ENCODE measurements around the gene CFLAR.
"Not testable (repeated sequence)": the region's sequence is repeated elsewhere in the genome, so short reads cannot be mapped to it uniquely, and the experiment has no call there.

Gene CFLAR

GRCh38 chr2:201118961-201119854, 3.2 kb downstream of the CFLAR start:
- no peak for DNase-seq (ENCODE audit: low read depth)

- no peak for DNase-seq (ENCODE audit: low read depth)
These were observed 6.3 kb downstream of the CFLAR start for GRCh38 chr2:201122276-201122675.

- no peak for DNase-seq (ENCODE audit: low read depth)
These were observed 10.6 kb downstream of the CFLAR start for GRCh38 chr2:201126308-201127151.

GRCh38 chr2:201127152-201127511, 11.2 kb downstream of the CFLAR start:
- no peak for DNase-seq (ENCODE audit: low read depth)

GRCh38 chr2:201127570-201127969, 11.6 kb downstream of the CFLAR start:
- no peak for DNase-seq (ENCODE audit: low read depth)

- no peak for DNase-seq (ENCODE audit: low read depth)
These were observed 12.1 kb downstream of the CFLAR start for GRCh38 chr2:201128033-201128432.

- DNase-seq (ENCODE audit: low read depth), result no peak
These were observed 13.1 kb downstream of the CFLAR start for GRCh38 chr2:201128933-201129505.

- no peak for DNase-seq (ENCODE audit: low read depth)
These were observed 14.7 kb downstream of the CFLAR start for GRCh38 chr2:201130524-201131186.

- no peak for DNase-seq (ENCODE audit: low read depth)
These were observed 16.6 kb downstream of the CFLAR start for GRCh38 chr2:201132518-201132917.

GRCh38 chr2:201135386-201135785, 19.4 kb downstream of the CFLAR start:
- DNase-seq (ENCODE audit: low read depth), result no peak

- DNase-seq (ENCODE audit: low read depth), result no peak
These were observed 20.9 kb downstream of the CFLAR start for GRCh38 chr2:201136889-201137321.

GRCh38 chr2:201137505-201138400, 21.8 kb downstream of the CFLAR start:
- DNase-seq (ENCODE audit: low read depth), result no peak

GRCh38 chr2:201138401-201138970, 22.5 kb downstream of the CFLAR start:
- no peak for DNase-seq (ENCODE audit: low read depth)

- not testable (repeated sequence) for DNase-seq (ENCODE audit: low read depth)
These were observed 23.2 kb downstream of the CFLAR start for GRCh38 chr2:201138986-201139781.

- DNase-seq (ENCODE audit: low read depth), result no peak
These were observed 24.1 kb downstream of the CFLAR start for GRCh38 chr2:201139836-201140604.

- no peak for DNase-seq (ENCODE audit: low read depth)
These were observed 28.4 kb downstream of the CFLAR start for GRCh38 chr2:201144101-201145051.

- no peak for DNase-seq (ENCODE audit: low read depth)
These were observed 32.5 kb downstream of the CFLAR start for GRCh38 chr2:201148434-201148990.

Measured in CMK (cell line).